HG02981 (cell line): ENCODE data around the gene MAP4K4.

Experiments used
- ATAC-seq: cut with Tn5 transposase; IDR thresholded peaks from one replicate; pipeline ENCODE4 v1.9.1; 2021; ENCODE audit warnings: mild to moderate bottlenecking, moderate library complexity; ENCODE audit not compliant: unreplicated experiment

The MAP4K4 gene

GRCh38 chr2:101787097-101787496 is 89.6 kb downstream of the MAP4K4 start:
- no peak for ATAC-seq

GRCh38 chr2:101788565-101788964 is 91.1 kb downstream of the MAP4K4 start:
- ATAC-seq = no peak

GRCh38 chr2:101788995-101789970 is 91.8 kb downstream of the MAP4K4 start:
- ATAC-seq = no peak

- ATAC-seq = no peak
Measured at GRCh38 chr2:101790416-101790815, 92.9 kb downstream of the MAP4K4 start.

GRCh38 chr2:101790857-101791256 is 93.3 kb downstream of the MAP4K4 start:
- ATAC-seq = no peak

- no peak for ATAC-seq
Measured at GRCh38 chr2:101792208-101792607, 94.7 kb downstream of the MAP4K4 start.

- no peak for ATAC-seq
Measured at GRCh38 chr2:101793277-101793969, 95.9 kb downstream of the MAP4K4 start.

- ATAC-seq = no peak
Measured at GRCh38 chr2:101794141-101794540, 96.6 kb downstream of the MAP4K4 start.

GRCh38 chr2:101795033-101795432 is 97.5 kb downstream of the MAP4K4 start:
- ATAC-seq = no peak

- ATAC-seq = no peak
Measured at GRCh38 chr2:101796825-101797600, 99.5 kb downstream of the MAP4K4 start.

- no peak for ATAC-seq
Measured at GRCh38 chr2:101801496-101801895, 104.0 kb downstream of the MAP4K4 start.

- ATAC-seq = no peak
Measured at GRCh38 chr2:101802329-101802728, 104.8 kb downstream of the MAP4K4 start.

GRCh38 chr2:101803128-101803527 is 105.6 kb downstream of the MAP4K4 start:
- no peak for ATAC-seq

GRCh38 chr2:101803945-101804696 is 106.6 kb downstream of the MAP4K4 start:
- no peak for ATAC-seq

- ATAC-seq = no peak
Measured at GRCh38 chr2:101805152-101806088, 107.9 kb downstream of the MAP4K4 start.

- ATAC-seq = no peak
Measured at GRCh38 chr2:101806123-101806522, 108.6 kb downstream of the MAP4K4 start.

- no peak for ATAC-seq
Measured at GRCh38 chr2:101806701-101807100, 109.2 kb downstream of the MAP4K4 start.

- ATAC-seq = no peak
Measured at GRCh38 chr2:101807242-101807641, 109.7 kb downstream of the MAP4K4 start.

- ATAC-seq = no peak
Measured at GRCh38 chr2:101808006-101808562, 110.6 kb downstream of the MAP4K4 start.
